Measurements from ENCODE around the gene SCUBE2. TPM values are rescaled to one million over a fixed set of nuclear protein-coding genes. Genes with fewer than 3 reads are reported as not detected.

SCUBE2 gene
- total RNA-seq, 1 experiment from 2014 or later, result 0.18 TPM

DNA sequence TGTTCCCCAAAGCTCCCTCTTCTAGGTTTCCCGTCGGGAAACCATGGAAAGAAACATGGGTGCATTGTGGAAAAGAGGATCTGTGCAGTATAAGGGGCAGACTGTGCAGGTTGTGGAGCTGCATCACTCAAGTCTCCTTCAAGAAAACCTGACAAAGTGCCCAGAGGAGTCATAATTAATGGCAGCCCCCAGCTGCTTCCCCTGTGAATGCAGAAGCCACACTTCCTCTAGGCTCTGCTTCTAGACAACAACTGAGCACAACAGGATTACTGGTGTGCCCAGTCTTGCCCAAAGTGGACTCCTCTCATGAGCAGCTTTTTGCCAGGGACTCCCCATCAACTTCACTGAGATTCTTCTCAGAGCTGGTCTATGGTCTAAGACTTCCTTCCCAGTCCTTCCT lies 42.6 kb upstream of the SCUBE2 start:
- POLR2A ChIA-PET (ENCODE audit: unreplicated experiment), result no interaction called here
- no peak overlapping the region for H3K9ac ChIP-seq (ENCODE audit: low read length)
- DNase-seq (no peak), ATAC-seq (no peak)
- CTCF ChIA-PET, result no interaction called here
- H3K4me3 ChIP-seq (ENCODE audit: low read length), result no peak overlapping the region
- TF ChIP-seq EZH2 (IDR thresholded peaks at IDR 0.05; ENCODE audit: low read length, unreplicated experiment), result no peak
- TF ChIP-seq, protein P1, sequence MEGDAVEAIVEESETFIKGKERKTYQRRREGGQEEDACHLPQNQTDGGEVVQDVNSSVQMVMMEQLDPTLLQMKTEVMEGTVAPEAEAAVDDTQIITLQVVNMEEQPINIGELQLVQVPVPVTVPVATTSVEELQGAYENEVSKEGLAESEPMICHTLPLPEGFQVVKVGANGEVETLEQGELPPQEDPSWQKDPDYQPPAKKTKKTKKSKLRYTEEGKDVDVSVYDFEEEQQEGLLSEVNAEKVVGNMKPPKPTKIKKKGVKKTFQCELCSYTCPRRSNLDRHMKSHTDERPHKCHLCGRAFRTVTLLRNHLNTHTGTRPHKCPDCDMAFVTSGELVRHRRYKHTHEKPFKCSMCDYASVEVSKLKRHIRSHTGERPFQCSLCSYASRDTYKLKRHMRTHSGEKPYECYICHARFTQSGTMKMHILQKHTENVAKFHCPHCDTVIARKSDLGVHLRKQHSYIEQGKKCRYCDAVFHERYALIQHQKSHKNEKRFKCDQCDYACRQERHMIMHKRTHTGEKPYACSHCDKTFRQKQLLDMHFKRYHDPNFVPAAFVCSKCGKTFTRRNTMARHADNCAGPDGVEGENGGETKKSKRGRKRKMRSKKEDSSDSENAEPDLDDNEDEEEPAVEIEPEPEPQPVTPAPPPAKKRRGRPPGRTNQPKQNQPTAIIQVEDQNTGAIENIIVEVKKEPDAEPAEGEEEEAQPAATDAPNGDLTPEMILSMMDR (conservative IDR thresholded peaks at IDR 0.05; ENCODE audit: low read depth, low read length), result no peak
- TF ChIP-seq EZH2phosphoT487 (IDR thresholded peaks at IDR 0.05; ENCODE audit: borderline replicate concordance, low read length), result no peak
- BruUV-seq (replicated peaks), result no TSS peak
- peaks cover 14% of the 10 kb centered on the region for H3K4me1 ChIP-seq (ENCODE audit: insufficient read depth, low read length)
- H3K4me2 ChIP-seq (ENCODE audit: low read length), result no peak overlapping the region
- no peaks in the 10 kb centered on the region for H3K9me2 ChIP-seq (replicated peaks; ENCODE audit: low read length)
- H3K36me3 ChIP-seq (ENCODE audit: low read depth, low read length), result no peaks in the 10 kb centered on the region
- H4K20me1 ChIP-seq (ENCODE audit: low read length), result 0 out of 2 replicates have a peak, but pooled peaks cover 8% of the 10 kb centered on the region
- H3K27ac ChIP-seq (ENCODE audit: low read length), result no peak overlapping the region
- no peaks in the 10 kb centered on the region for H3F3A ChIP-seq (ENCODE audit: low read length, unreplicated experiment)
- no peaks in the 10 kb centered on the region for H3K79me2 ChIP-seq (ENCODE audit: low read length)
- no peaks in the 10 kb centered on the region for H3K27me3 ChIP-seq (ENCODE audit: low read length)
- H3K9me3 ChIP-seq (ENCODE audit: low read length), result no peaks in the 10 kb centered on the region
- H2AFZ ChIP-seq (ENCODE audit: low read length), result no peak overlapping the region
- intact Hi-C loops (cut with micrococcal nuclease), result no loop called here

DNA sequence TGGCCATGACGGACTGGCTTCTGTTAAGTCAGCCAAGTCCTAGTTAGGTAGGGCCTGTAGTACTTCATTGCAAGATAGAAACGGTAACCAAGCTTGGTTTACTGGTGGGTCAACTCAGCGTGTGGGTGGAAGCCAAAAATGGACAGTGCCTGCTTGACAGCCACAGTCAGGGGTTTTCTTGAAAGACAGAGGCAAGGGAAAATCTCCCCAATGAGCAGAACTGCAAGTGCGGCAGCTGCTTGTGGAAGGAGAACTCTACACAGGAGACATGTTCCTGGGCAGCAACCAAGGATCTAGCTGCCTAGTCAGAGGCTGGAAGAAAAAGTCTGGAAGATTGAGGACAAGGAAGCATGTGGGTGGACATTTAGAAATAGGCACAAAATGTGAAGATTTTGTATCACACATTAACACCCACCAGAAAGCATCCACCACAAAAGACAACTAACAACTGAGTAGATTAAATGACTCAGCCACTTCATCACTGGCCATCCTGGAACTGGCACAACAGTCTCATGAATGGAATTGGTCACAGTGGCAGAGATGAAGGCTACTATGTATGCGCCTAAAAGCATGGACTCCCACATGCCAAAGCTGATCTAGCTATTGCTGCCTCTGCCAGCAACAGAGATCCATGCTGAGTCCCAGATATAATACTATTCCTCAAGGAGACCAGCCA lies 40.9 kb upstream of the SCUBE2 start:
- no TSS peak for BruUV-seq (replicated peaks)
- H3K9me2 ChIP-seq (replicated peaks; ENCODE audit: low read length), result no peaks in the 10 kb centered on the region
- no peak overlapping the region for H2AFZ ChIP-seq (ENCODE audit: low read length)
- H3F3A ChIP-seq (ENCODE audit: low read length, unreplicated experiment), result no peaks in the 10 kb centered on the region
- POLR2A ChIA-PET (ENCODE audit: unreplicated experiment), result no interaction called here
- no peak overlapping the region for H3K4me3 ChIP-seq (ENCODE audit: low read length)
- no peaks in the 10 kb centered on the region for H3K27me3 ChIP-seq (ENCODE audit: low read length)
- H4K20me1 ChIP-seq (ENCODE audit: low read length), result no peaks in the 10 kb centered on the region
- H3K36me3 ChIP-seq (ENCODE audit: low read depth, low read length), result no peaks in the 10 kb centered on the region
- ATAC-seq (no peak), DNase-seq (no peak)
- no peak overlapping the region for H3K27ac ChIP-seq (ENCODE audit: low read length)
- peaks cover 5% of the 10 kb centered on the region; the same call in 1 of the 2 replicates for H3K4me1 ChIP-seq (ENCODE audit: insufficient read depth, low read length)
- TF ChIP-seq EZH2 (IDR thresholded peaks at IDR 0.05; ENCODE audit: low read length, unreplicated experiment) (no peak), EZH2phosphoT487 (IDR thresholded peaks at IDR 0.05; ENCODE audit: borderline replicate concordance, low read length) (no peak)
- TF ChIP-seq, protein P1 (conservative IDR thresholded peaks at IDR 0.05; ENCODE audit: low read depth, low read length), result no peak
- H3K9me3 ChIP-seq (ENCODE audit: low read length), result no peaks in the 10 kb centered on the region
- intact Hi-C loops (cut with micrococcal nuclease), result no loop called here
- CTCF ChIA-PET, result interaction anchor here (1.3 kb wide), 1 partner anchor 117 kb away, joined by 3 read pairs; no protein-coding TSS in a partner anchor
- no peak overlapping the region for H3K4me2 ChIP-seq (ENCODE audit: low read length)
- H3K79me2 ChIP-seq (ENCODE audit: low read length), result no peaks in the 10 kb centered on the region
- no peak overlapping the region for H3K9ac ChIP-seq (ENCODE audit: low read length)

DNA sequence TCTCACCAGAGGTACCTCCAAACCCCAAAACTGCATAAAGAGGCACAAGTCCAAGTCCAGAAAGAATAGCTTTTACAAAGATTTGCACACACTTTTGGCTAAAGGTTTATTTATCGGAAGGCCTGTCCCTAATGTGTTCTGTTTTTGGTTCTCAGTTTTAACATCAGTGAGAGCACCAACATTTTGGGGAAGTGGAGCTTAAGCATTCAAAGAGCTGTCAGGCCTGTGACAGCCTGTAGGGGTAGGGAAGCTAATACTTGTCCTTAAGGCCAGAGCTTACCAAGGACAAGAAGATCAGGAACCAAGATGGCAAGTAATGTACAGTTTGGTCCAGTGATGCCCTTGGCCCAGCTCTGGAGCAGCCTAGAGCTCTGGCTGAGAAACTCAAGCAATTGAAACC lies 38.9 kb upstream of the SCUBE2 start:
- TF ChIP-seq EZH2phosphoT487 (IDR thresholded peaks at IDR 0.05; ENCODE audit: borderline replicate concordance, low read length), result no peak
- TF ChIP-seq, protein P1 (conservative IDR thresholded peaks at IDR 0.05; ENCODE audit: low read depth, low read length), result no peak
- TF ChIP-seq EZH2 (IDR thresholded peaks at IDR 0.05; ENCODE audit: low read length, unreplicated experiment), result no peak
- Histone ChIP-seq H3K27me3 (ENCODE audit: low read length) (no peaks in the 10 kb centered on the region), H4K20me1 (ENCODE audit: low read length) (no peaks in the 10 kb centered on the region), H3K36me3 (ENCODE audit: low read depth, low read length) (no peaks in the 10 kb centered on the region), H3K4me1 (ENCODE audit: insufficient read depth, low read length) (peaks cover 12% of the 10 kb centered on the region), H3F3A (ENCODE audit: low read length, unreplicated experiment) (no peaks in the 10 kb centered on the region), H3K79me2 (ENCODE audit: low read length) (no peaks in the 10 kb centered on the region), H3K9ac (ENCODE audit: low read length) (no peak overlapping the region), H3K9me2 (replicated peaks; ENCODE audit: low read length) (no peaks in the 10 kb centered on the region), H2AFZ (ENCODE audit: low read length) (no peak overlapping the region), H3K4me2 (ENCODE audit: low read length) (no peak overlapping the region), H3K9me3 (ENCODE audit: low read length) (no peaks in the 10 kb centered on the region), H3K4me3 (ENCODE audit: low read length) (no peak overlapping the region), H3K27ac (ENCODE audit: low read length) (no peak overlapping the region)
- POLR2A ChIA-PET (ENCODE audit: unreplicated experiment), result interaction anchor here (0.5 kb wide), 1 partner anchor 101 kb away, joined by 3 read pairs; no protein-coding TSS in a partner anchor
- ATAC-seq, result no peak
- BruUV-seq (replicated peaks), result no TSS peak
- intact Hi-C loops (cut with micrococcal nuclease), result no loop called here
- no peak for DNase-seq
- CTCF ChIA-PET, result no interaction called here

Measured in PC-3 (cell line).